Liver (tissue), 9 donors: ENCODE results near the gene TTC36. TPM values are rescaled to one million over a fixed set of nuclear protein-coding genes. Genes with fewer than 3 reads are reported as not detected.

Experiments
- DNase-seq: peaks from one replicate; pipeline ENCODE4 v3.0.0-alpha.2; 2017; ENCODE audit warnings: low spot score
- H3K27ac ChIP-seq, 2 donors: one replicate each; pipeline ENCODE4 v1.7.0; 2013; ENCODE audit warnings: inconsistent platforms in 2 of 2, low read length in 2 of 2, control low read depth in 1 of 2, low read depth in 1 of 2, mild to moderate bottlenecking in 1 of 2
- H3K27me3 ChIP-seq, 4 donors: one replicate each; pipeline versions ENCODE4 v1.6.1 to v1.7.0; 2013; ENCODE audit warnings: low read length in 3 of 4, inconsistent platforms in 1 of 4, mild to moderate bottlenecking in 1 of 4, moderate library complexity in 1 of 4; ENCODE audit not compliant: control insufficient read depth in 4 of 4, insufficient read depth in 4 of 4
- H3K36me3 ChIP-seq, 4 donors: one replicate each; pipeline versions ENCODE4 v1.6.1 to v1.7.0; 2013; ENCODE audit warnings: low read length in 3 of 4, mild to moderate bottlenecking in 3 of 4, low read depth in 1 of 4, moderate library complexity in 1 of 4; ENCODE audit not compliant: control insufficient read depth in 4 of 4, insufficient read depth in 3 of 4
- H3K4me1 ChIP-seq, 4 donors: one replicate each; pipeline versions ENCODE4 v1.6.1 to v1.7.0; 2013; ENCODE audit warnings: low read length in 3 of 4, mild to moderate bottlenecking in 3 of 4, moderate library complexity in 1 of 4; ENCODE audit not compliant: control insufficient read depth in 4 of 4, insufficient read depth in 4 of 4
- H3K4me3 ChIP-seq, 3 donors: one replicate each; pipeline versions ENCODE4 v1.6.1 to v1.7.0; 2013; ENCODE audit warnings: low read length in 3 of 3, control low read depth in 1 of 3, low read depth in 1 of 3, mild to moderate bottlenecking in 1 of 3
- H3K9ac ChIP-seq, 2 donors: one replicate each; pipeline ENCODE4 v1.7.0; 2013; ENCODE audit warnings: low read length in 2 of 2, mild to moderate bottlenecking in 2 of 2, moderate library complexity in 2 of 2, control low read depth in 1 of 2, low read depth in 1 of 2
- H3K9me3 ChIP-seq, 4 donors: one replicate each; pipeline versions ENCODE4 v1.6.1 to v1.7.0; 2013; ENCODE audit warnings: low read length in 3 of 4; ENCODE audit not compliant: control insufficient read depth in 4 of 4
- EGR1 ChIP-seq, 2 donors: IDR thresholded peaks; 2 replicates each; pipeline ENCODE4 v1.6.1; 2016 to 2018; ENCODE audit warnings: antibody characterized with exemption in 2 of 2, low read depth in 2 of 2
- FOXA1 ChIP-seq: IDR thresholded peaks from 2 replicates; pipeline ENCODE4 v1.6.1; 2016; ENCODE audit warnings: antibody characterized with exemption
- FOXA2 ChIP-seq: IDR thresholded peaks from 2 replicates; pipeline ENCODE4 v1.6.1; 2016; ENCODE audit warnings: antibody characterized with exemption
- HNF4A ChIP-seq, 2 donors: conservative IDR thresholded peaks; 2 replicates each; pipeline ENCODE4 v1.6.1; 2016; ENCODE audit warnings: antibody characterized with exemption in 2 of 2, mild to moderate bottlenecking in 2 of 2
- JUND ChIP-seq, 2 donors: IDR thresholded peaks; 2 replicates each; pipeline ENCODE4 v1.6.1; 2016; ENCODE audit warnings: antibody characterized with exemption in 2 of 2
- NR2F2 ChIP-seq: IDR thresholded peaks from 2 replicates; pipeline ENCODE4 v1.6.1; 2016; ENCODE audit warnings: antibody characterized with exemption
- RAD21 ChIP-seq, 2 donors: IDR thresholded peaks; 2 replicates each; pipeline ENCODE4 v1.6.1; 2016; ENCODE audit warnings: antibody characterized with exemption in 2 of 2, mild to moderate bottlenecking in 2 of 2
- SP1 ChIP-seq: IDR thresholded peaks from 2 replicates; pipeline ENCODE4 v1.6.1; 2018; ENCODE audit warnings: antibody characterized with exemption, mild to moderate bottlenecking
- WGBS: extraction: QIAGEN DNeasy Blood & Tissue Kit; methylation state at CpG from one replicate; pipeline ENCODE4 v1.1.7; 2013; 5-methylcytosine and 5-hydroxymethylcytosine counted together
- polyA plus RNA-seq, 2 donors: library from polyadenylated mRNA; stranded (reverse) in 1 of 2; unstranded in 1 of 2; fragments of 200-250 nt in 1 of 2; fragments of >200 nt in 1 of 2; fragmentation: Nextera tagmentation in 1 of 2; extraction: Ambion mirVana in 1 of 2; gene quantifications; one replicate each; pipeline versions ENCODE4 v1.2.1 to v1.2.3, GENCODE V29; 2013 to 2015
- total RNA-seq, 2 donors: library from RNA; depleted of rRNA; stranded (reverse); fragments of >200 nt; gene quantifications; one replicate each; pipeline ENCODE4 v1.2.3, GENCODE V29; 2014
- TF ChIP-seq, protein P1 (sequence below): fragments of 150-350 bp; IDR thresholded peaks from 2 replicates; pipeline ENCODE4 v1.5.1; 2017; ENCODE audit warnings: improper control_type of control experiment, low read depth, low read length; ENCODE audit not compliant: missing input control
- TF ChIP-seq, protein P2 (sequence below): IDR thresholded peaks from 2 replicates; pipeline ENCODE4 v1.6.1; 2016; ENCODE audit warnings: antibody characterized with exemption, mild to moderate bottlenecking
- TF ChIP-seq, protein P3 (sequence below): IDR thresholded peaks from 2 replicates; pipeline ENCODE4 v1.6.1; 2016; ENCODE audit warnings: antibody characterized with exemption
- TF ChIP-seq, protein P4 (sequence below): IDR thresholded peaks from 2 replicates; pipeline ENCODE4 v1.6.1; 2016; ENCODE audit warnings: antibody characterized with exemption
- donor health status: healthy.
- donor health status: healthy.
- donor health status: healthy.
- donor health status: healthy.
- donor health status: healthy.

The TTC36 gene
- total and polyA plus RNA-seq, 4 donors = 2.0 to 66.1 (median 34.8) TPM

DNA sequence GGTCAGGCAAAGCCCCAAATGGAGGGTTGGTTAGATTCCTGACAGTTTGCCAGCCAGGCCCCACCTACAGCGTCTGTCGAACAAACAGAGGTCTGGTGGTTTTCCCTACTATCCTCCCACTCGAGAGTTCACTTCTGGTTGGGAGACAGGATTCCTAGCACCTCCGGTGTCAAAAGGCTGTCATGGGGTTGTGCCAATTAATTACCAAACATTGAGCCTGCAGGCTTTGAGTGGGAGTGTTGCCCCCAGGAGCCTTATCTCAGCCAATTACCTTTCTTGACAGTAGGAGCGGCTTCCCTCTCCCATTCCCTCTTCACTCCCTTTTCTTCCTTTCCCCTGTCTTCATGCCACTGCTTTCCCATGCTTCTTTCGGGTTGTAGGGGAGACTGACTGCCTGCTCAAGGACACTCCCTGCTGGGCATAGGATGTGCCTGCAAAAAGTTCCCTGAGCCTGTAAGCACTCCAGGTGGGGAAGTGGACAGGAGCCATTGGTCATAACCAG, 4.7 kb upstream of the TTC36 start (continued):
- TF ChIP-seq, protein P1, sequence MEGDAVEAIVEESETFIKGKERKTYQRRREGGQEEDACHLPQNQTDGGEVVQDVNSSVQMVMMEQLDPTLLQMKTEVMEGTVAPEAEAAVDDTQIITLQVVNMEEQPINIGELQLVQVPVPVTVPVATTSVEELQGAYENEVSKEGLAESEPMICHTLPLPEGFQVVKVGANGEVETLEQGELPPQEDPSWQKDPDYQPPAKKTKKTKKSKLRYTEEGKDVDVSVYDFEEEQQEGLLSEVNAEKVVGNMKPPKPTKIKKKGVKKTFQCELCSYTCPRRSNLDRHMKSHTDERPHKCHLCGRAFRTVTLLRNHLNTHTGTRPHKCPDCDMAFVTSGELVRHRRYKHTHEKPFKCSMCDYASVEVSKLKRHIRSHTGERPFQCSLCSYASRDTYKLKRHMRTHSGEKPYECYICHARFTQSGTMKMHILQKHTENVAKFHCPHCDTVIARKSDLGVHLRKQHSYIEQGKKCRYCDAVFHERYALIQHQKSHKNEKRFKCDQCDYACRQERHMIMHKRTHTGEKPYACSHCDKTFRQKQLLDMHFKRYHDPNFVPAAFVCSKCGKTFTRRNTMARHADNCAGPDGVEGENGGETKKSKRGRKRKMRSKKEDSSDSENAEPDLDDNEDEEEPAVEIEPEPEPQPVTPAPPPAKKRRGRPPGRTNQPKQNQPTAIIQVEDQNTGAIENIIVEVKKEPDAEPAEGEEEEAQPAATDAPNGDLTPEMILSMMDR = peak; percentile 26

DNA sequence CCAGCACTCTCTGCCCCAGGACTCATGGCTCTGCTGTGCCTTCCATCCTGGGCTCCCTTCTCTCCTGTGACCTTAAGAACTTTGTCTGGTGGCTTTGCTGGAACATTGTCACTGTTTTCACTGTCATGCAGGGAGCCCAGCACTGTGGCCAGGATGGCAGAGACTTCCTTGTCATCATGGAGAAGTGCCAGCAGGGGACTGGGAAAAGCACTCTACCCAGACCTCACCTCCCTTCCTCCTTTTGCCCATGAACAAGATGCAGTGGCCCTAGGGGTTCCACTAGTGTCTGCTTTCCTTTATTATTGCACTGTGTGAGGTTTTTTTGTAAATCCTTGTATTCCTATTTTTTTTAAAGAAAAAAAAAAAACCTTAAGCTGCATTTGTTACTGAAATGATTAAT, 2.9 kb upstream of the TTC36 start:
- peaks cover 17 to 80% (median 67%) of the 10 kb centered on the region in 4 donors for H3K4me1 ChIP-seq
- H3K27ac ChIP-seq = peak overlapping the region; percentile 38 to 45
- TF ChIP-seq NR2F2 = no peak
- TF ChIP-seq, protein P1 = peak; percentile 6
- H3K9me3 ChIP-seq = no peaks in the 10 kb centered on the region
- DNase-seq = no peak
- H3K36me3 ChIP-seq = peaks cover 5 to 22% (median 14%) of the 10 kb centered on the region in 4 donors
- no peak overlapping the region for H3K4me3 ChIP-seq
- no peaks in the 10 kb centered on the region for H3K27me3 ChIP-seq
- H3K9ac ChIP-seq = no peak overlapping the region

DNA sequence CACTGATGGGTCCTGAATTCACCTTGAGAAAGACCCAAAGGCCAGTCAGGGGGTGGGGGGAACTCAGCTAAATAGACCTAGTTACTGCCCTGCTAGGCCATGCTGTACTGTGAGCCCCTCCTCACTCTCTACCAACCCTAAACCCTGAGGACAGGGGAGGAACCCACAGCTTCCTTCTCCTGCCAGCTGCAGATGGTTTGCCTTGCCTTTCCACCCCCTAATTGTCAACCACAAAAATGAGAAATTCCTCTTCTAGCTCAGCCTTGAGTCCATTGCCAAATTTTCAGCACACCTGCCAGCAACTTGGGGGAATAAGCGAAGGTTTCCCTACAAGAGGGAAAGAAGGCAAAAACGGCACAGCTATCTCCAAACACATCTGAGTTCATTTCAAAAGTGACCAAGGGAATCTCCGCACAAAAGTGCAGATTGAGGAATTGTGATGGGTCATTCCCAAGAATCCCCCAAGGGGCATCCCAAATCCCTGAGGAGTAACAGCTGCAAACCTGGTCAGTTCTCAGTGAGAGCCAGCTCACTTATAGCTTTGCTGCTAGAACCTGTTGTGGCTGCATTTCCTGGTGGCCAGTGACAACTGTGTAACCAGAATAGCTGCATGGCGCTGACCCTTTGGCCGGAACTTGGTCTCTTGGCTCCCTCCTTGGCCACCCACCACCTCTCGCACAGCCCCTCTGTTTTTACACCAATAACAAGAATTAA, 2.4 kb upstream of the TTC36 start:
- no peak overlapping the region for H3K9ac ChIP-seq
- WGBS = 71% methylated on average over 6 of the region's 6 CpGs

DNA sequence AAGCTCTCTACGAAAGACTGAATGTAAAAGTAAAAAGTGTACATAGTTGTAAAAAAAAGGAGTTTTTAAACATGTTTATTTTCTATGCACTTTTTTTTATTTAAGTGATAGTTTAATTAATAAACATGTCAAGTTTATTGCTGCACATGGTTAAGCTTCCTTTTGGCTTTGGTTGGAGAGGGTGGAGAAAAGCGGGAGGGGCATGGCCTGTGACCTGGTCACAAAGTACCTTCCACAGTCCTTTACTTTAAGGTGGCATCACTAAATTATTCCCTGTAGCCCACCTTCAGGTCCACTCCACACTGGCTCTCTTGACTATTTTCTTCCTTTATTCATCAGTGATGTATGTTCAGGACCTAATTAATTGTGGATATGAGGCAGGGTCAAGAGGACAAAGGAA, 586 bp upstream of the TTC36 start:
- peaks cover 20 to 78% (median 69%) of the 10 kb centered on the region in 4 donors for H3K4me1 ChIP-seq
- H3K27ac ChIP-seq = peak overlapping the region; percentile 74 to 85
- peak overlapping the region in 1 of 3 donors; percentile 84 for H3K4me3 ChIP-seq
- no peaks in the 10 kb centered on the region for H3K27me3 ChIP-seq
- TF ChIP-seq EGR1 (IDR thresholded peaks at IDR 0.05; ENCODE audit: low read depth in 2 of 2) (peak in 1 of 2 donors; percentile 28), JUND (IDR thresholded peaks at IDR 0.05) (peak in 1 of 2 donors; percentile 52), HNF4A (conservative IDR thresholded peaks at IDR 0.05) (peak; percentile 73 to 79)
- TF ChIP-seq, protein P2, sequence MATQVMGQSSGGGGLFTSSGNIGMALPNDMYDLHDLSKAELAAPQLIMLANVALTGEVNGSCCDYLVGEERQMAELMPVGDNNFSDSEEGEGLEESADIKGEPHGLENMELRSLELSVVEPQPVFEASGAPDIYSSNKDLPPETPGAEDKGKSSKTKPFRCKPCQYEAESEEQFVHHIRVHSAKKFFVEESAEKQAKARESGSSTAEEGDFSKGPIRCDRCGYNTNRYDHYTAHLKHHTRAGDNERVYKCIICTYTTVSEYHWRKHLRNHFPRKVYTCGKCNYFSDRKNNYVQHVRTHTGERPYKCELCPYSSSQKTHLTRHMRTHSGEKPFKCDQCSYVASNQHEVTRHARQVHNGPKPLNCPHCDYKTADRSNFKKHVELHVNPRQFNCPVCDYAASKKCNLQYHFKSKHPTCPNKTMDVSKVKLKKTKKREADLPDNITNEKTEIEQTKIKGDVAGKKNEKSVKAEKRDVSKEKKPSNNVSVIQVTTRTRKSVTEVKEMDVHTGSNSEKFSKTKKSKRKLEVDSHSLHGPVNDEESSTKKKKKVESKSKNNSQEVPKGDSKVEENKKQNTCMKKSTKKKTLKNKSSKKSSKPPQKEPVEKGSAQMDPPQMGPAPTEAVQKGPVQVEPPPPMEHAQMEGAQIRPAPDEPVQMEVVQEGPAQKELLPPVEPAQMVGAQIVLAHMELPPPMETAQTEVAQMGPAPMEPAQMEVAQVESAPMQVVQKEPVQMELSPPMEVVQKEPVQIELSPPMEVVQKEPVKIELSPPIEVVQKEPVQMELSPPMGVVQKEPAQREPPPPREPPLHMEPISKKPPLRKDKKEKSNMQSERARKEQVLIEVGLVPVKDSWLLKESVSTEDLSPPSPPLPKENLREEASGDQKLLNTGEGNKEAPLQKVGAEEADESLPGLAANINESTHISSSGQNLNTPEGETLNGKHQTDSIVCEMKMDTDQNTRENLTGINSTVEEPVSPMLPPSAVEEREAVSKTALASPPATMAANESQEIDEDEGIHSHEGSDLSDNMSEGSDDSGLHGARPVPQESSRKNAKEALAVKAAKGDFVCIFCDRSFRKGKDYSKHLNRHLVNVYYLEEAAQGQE = no peak
- TF ChIP-seq, protein P3, sequence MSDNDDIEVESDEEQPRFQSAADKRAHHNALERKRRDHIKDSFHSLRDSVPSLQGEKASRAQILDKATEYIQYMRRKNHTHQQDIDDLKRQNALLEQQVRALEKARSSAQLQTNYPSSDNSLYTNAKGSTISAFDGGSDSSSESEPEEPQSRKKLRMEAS = no peak
- TF ChIP-seq, protein P4, sequence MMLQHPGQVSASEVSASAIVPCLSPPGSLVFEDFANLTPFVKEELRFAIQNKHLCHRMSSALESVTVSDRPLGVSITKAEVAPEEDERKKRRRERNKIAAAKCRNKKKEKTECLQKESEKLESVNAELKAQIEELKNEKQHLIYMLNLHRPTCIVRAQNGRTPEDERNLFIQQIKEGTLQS = no peak
- TF ChIP-seq, protein P1 = no peak
- WGBS = 37% methylated on average over 2 of the region's 2 CpGs
- no peaks in the 10 kb centered on the region for H3K9me3 ChIP-seq
- H3K36me3 ChIP-seq = peaks cover 3 to 12% (median 6%) of the 10 kb centered on the region in 4 donors
- no peak for DNase-seq
- peak overlapping the region in 1 of 2 donors; percentile 85 for H3K9ac ChIP-seq

More for the DNA sequence above, 2.4 kb upstream of the TTC36 start:
- H3K27ac ChIP-seq = peak overlapping the region; percentile 38 to 45
- H3K4me1 ChIP-seq = peaks cover 20 to 80% (median 68%) of the 10 kb centered on the region in 4 donors
- H3K27me3 ChIP-seq = no peaks in the 10 kb centered on the region
- H3K4me3 ChIP-seq = no peak overlapping the region
- no peaks in the 10 kb centered on the region for H3K9me3 ChIP-seq
- H3K36me3 ChIP-seq = peaks cover 5 to 22% (median 14%) of the 10 kb centered on the region in 4 donors
- DNase-seq = no peak
- TF ChIP-seq FOXA2 (no peak), EGR1 (IDR thresholded peaks at IDR 0.05; ENCODE audit: low read depth in 2 of 2) (no peak), RAD21 (IDR thresholded peaks at IDR 0.05) (no peak), SP1 (no peak), FOXA1 (no peak), NR2F2 (no peak)
